ENCODE measurements around the gene ADGRF1.

Gene ADGRF1

GRCh38 chr6:46973029-46973428 is 69.1 kb downstream of the ADGRF1 start:
- no peak for DNase-seq

DNA sequence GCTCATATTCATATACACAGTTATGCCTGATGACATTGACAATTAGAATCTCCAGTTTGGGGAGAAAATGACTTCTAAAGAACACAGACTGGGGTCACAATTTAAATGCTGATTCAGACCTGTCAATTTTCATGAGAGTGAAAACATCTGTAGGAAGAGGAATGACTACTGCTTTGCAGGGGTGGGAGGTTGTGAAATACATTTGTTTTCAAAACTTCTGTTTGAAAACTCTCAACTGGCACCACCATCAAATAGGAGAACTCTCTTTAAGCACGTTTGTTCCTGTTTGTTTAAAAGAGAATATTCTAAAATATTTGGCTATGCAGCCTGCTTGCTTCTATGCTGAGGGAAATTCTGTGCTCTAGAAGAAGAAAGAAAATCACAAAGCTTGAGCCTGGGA is 69.6 kb downstream of the ADGRF1 start:
- no peak for DNase-seq

GRCh38 chr6:46969206-46969605 is 72.9 kb downstream of the ADGRF1 start:
- DNase-seq = no peak

GRCh38 chr6:46967826-46968349 is 74.2 kb downstream of the ADGRF1 start:
- no peak for DNase-seq

DNA sequence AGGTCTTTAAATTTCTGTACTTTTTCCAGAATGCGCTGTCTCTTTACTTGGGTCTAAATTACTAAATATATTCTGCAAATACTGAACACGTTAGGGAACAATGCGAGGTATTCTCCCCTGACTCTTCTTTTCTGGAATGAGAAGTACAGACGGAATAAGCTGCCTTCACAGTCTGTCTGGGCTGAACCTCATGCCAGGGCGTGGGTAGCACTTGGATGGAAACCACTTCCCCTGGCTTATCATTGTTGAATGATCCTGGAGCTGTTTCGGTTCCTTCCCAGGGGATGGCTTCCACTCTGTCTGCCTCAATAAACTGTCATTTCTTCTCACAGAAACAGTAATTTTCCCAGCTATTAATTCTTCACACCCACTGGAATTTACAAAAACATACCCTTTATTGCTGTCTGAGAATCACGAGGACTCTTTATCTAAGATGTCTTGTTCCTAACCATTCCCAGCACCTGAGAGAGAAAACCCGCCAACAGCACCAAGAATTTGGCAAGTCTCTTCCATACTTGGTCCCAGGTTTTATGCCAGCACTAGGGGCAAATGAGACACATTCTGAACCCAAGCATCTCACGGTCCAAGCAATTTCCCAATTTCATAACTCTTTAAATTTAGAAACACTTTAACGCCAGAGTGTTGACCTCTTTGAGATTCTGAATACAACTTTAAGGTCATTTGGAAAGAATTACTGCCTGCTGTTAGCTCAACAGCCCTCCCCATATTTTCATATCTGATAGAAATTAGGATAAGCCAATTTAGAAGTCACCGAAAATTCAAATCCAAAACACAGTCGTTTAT is 77.2 kb downstream of the ADGRF1 start:
- no peak for DNase-seq

GRCh38 chr6:46963626-46964025 is 78.5 kb downstream of the ADGRF1 start:
- DNase-seq = no peak

GRCh38 chr6:46963039-46963438 is 79.1 kb downstream of the ADGRF1 start:
- no peak for DNase-seq

- no peak for DNase-seq
These were observed 80.4 kb downstream of the ADGRF1 start for GRCh38 chr6:46961711-46962110.

DNA sequence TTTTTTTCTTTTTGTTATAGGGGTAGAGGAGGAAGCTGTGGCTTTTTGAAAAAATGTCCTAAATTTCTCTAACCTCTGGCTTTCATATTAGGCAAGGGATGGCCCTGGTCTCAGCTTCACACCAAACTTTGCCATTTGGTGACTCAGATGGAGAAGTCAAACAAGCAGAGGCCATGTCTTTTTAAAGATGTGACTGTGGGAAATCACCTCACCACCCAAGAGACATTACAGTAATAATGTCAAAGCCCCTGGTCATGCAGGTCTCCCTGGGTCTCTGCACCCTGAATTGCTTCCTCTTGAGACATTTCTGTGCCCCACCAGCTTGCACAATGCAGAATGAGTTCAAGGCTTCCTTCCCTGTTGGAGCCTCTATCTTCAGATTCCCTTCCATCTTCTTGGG is 80.9 kb downstream of the ADGRF1 start:
- DNase-seq = no peak

GRCh38 chr6:46959419-46959818 is 82.7 kb downstream of the ADGRF1 start:
- DNase-seq = no peak

DNA sequence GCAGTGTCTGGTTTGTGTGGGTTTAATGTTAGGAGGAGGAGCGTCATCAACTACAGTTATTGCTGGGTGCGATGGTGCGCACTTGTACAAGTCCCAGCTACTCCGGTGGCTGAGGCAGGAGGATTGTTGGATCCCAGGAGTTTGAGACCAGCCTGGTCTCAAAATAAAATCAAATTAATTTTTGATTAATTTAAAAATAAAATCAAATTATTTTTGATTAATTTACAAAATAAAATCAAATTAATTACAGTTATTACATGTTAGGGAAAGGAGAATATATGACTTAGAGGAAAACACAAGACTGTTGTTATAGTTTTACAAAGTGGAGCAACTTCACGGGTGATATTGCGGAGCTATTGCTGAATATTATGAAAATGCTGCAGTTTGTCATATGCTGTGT is 85.7 kb downstream of the ADGRF1 start:
- DNase-seq = no peak

DNA sequence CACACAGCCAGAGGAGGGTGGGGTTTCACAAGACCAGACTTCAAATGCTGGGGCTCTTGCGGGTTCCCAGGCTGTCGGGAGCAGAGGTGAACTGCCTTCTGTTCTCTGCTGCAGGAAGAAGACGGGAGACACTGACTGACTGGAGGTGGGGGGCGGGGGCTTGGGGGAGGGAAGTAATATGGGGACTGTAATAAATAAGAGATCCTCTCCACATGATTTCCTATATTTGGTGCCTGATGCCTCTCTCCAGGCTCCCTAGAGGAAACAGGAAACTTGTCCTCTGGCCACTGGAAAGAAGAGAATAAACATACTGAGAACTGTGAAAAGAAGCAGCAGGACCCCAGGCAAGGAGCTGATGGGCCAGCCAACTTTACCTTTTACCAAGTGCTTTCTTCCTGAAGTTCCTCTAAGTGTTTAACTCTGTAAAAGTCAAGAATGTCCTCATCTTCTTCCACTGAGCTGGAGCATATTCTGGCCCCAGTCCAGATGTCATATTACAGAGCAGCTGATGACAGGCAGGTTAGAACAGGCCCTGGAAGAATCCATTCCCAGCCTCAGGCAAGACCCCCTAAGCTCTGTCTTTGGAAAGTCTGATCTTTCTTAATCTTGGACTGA is 87.2 kb downstream of the ADGRF1 start:
- DNase-seq = no peak

GRCh38 chr6:46953921-46954320 is 88.2 kb downstream of the ADGRF1 start:
- DNase-seq = no peak

DNA sequence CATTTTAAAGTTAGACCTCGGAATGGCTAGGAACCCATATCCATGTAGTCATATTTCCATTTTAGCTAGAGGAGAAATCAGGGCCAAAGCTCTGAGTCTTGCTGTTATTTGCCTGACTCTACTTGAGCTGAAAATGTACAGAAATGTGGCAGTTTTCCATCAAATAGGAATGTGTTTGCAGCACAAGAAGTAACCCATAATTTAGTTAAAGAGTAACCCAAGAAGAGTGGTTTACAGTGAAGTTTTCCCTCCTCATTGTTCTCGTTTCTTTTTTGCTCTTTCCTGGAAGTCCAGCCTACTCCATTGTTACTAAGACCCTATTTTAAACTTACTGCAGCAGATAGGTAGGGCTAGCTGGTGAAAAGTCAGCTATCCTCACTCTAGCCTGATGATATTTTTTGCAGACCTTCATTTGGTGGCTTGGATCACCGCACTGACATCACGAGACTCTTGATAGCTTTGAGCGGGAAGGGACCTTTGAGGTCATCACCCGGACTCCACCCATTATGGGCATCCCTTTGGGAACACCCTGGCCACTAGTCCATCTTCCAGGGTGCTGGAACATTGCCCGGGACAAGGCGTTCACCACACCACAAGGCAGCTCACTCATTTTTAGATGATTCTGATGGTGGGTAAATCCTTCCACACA is 92.4 kb downstream of the ADGRF1 start:
- no peak for DNase-seq

- no peak for DNase-seq
These were observed 93.4 kb downstream of the ADGRF1 start for GRCh38 chr6:46948699-46949098.

Data from RPMI8226 (cell line).